Neural cell (in vitro differentiated cells): Measurements from ENCODE around the gene ADRM1. TPM values are rescaled to one million over a fixed set of nuclear protein-coding genes. Genes with fewer than 3 reads are reported as not detected.

ENCODE experiments used
- H2AFZ ChIP-seq: fragments of 200-600, 300-800 bp; sonication (generic), shearing (Covaris generic); 2 replicates; pipeline ENCODE4 v1.6.0; 2014; ENCODE audit warnings: low read depth, mild to moderate bottlenecking, antibody characterized with exemption, low read length, moderate library complexity
- H3F3A ChIP-seq: fragments of 200-600 bp; shearing (Covaris generic); 2 replicates; pipeline ENCODE4 v1.6.1; 2016; ENCODE audit warnings: mild to moderate bottlenecking, moderate library complexity, mixed read lengths, antibody characterized with exemption, low read length; ENCODE audit not compliant: insufficient read depth, poor library complexity, severe bottlenecking
- H3K27ac ChIP-seq: fragments of 200-600, 300-800 bp; sonication (generic), shearing (Covaris generic); 2 replicates; pipeline ENCODE4 v1.5.1; 2014; ENCODE audit warnings: mild to moderate bottlenecking, low read length, moderate library complexity
- H3K27me3 ChIP-seq: fragments of 300-800, 200-600 bp; sonication (generic), shearing (Covaris generic); 2 replicates; pipeline ENCODE4 v1.6.0; 2014; ENCODE audit warnings: mild to moderate bottlenecking, low read depth, low read length, moderate library complexity; ENCODE audit not compliant: insufficient read depth
- H3K36me3 ChIP-seq: fragments of 300-800, 200-600 bp; sonication (generic), shearing (Covaris generic); 2 replicates; pipeline ENCODE4 v1.5.1; 2014; ENCODE audit warnings: mild to moderate bottlenecking, antibody characterized with exemption, low read length, moderate library complexity; ENCODE audit not compliant: insufficient read depth
- H3K4me2 ChIP-seq: fragments of 300-800, 200-600 bp; sonication (generic), shearing (Covaris generic); 2 replicates; pipeline ENCODE4 v1.6.0; 2014; ENCODE audit warnings: mild to moderate bottlenecking, low read length
- H3K4me3 ChIP-seq: fragments of 300-800, 200-600 bp; sonication (generic), shearing (Covaris generic); 2 replicates; pipeline ENCODE4 v1.5.1; 2014; ENCODE audit warnings: mild to moderate bottlenecking, low read length, moderate library complexity
- H3K79me2 ChIP-seq: fragments of 200-600 bp; shearing (Covaris generic); replicated peaks from 2 replicates; pipeline ENCODE4 v1.6.0; 2014; ENCODE audit warnings: mild to moderate bottlenecking, low read length, moderate library complexity; ENCODE audit not compliant: insufficient read depth
- H3K9ac ChIP-seq: fragments of 300-800, 200-600 bp; sonication (generic), shearing (Covaris generic); 2 replicates; pipeline ENCODE4 v1.6.1; 2016; ENCODE audit warnings: mild to moderate bottlenecking, low read length, mixed read lengths
- H3K9me2 ChIP-seq: fragments of 200-600 bp; shearing (Covaris generic); 2 replicates; pipeline ENCODE4 v1.6.1; 2016; ENCODE audit warnings: mild to moderate bottlenecking, low read length, mixed read lengths; ENCODE audit not compliant: insufficient read depth
- H3K9me3 ChIP-seq: fragments of 200-600, 300-800 bp; sonication (generic), shearing (Covaris generic); 2 replicates; pipeline ENCODE4 v1.6.1; 2016; ENCODE audit warnings: mild to moderate bottlenecking, mixed run types, low read length, moderate library complexity, mixed read lengths
- H4K20me1 ChIP-seq: fragments of 200-600 bp; shearing (Covaris generic); 2 replicates; pipeline ENCODE4 v1.6.1; 2016; ENCODE audit warnings: mild to moderate bottlenecking, mixed run types; ENCODE audit not compliant: insufficient read depth
- EZH2 ChIP-seq: fragments of 200-600, 300-800 bp; shearing (Covaris generic), sonication (generic); IDR thresholded peaks from 2 replicates; pipeline ENCODE4 v1.6.1; 2014; ENCODE audit warnings: antibody characterized with exemption, low read length, borderline replicate concordance, mild to moderate bottlenecking; ENCODE audit not compliant: insufficient read depth, poor library complexity, severe bottlenecking
- MXI1 ChIP-seq: fragments of 450-650 bp; conservative IDR thresholded peaks from 2 replicates; pipeline ENCODE4 v1.6.1; 2014; ENCODE audit warnings: antibody characterized with exemption, mild to moderate bottlenecking; ENCODE audit not compliant: poor library complexity, severe bottlenecking
- REST ChIP-seq: IDR thresholded peaks from 2 replicates; pipeline ENCODE4 v1.6.1; 2012; ENCODE audit warnings: borderline replicate concordance
- SMC3 ChIP-seq: fragments of 450-650 bp; conservative IDR thresholded peaks from 2 replicates; pipeline ENCODE4 v1.6.1; 2014; ENCODE audit warnings: antibody characterized with exemption, mild to moderate bottlenecking, moderate library complexity; ENCODE audit not compliant: poor library complexity
- TAF1 ChIP-seq: IDR thresholded peaks from 2 replicates; pipeline ENCODE4 v1.6.1; 2012; ENCODE audit warnings: low read depth
- polyA plus RNA-seq: library from polyadenylated mRNA; depleted of rRNA; stranded (reverse); fragments of >200 nt; gene quantifications from 2 replicates; pipeline ENCODE4 v1.2.3, GENCODE V29; 2014

The ADRM1 gene
- polyA plus RNA-seq, 1 donor from 2014 or later: 111 TPM

GRCh38 chr20:62322492-62323041 lies 19.8 kb downstream of the ADRM1 start:
- no peaks in the 10 kb centered on the region for H3K36me3 ChIP-seq
- H3K9me2 ChIP-seq: no peaks in the 10 kb centered on the region
- H3K27me3 ChIP-seq: no peaks in the 10 kb centered on the region

GRCh38 chr20:62323146-62323979 lies 20.6 kb downstream of the ADRM1 start:
- Histone ChIP-seq H4K20me1 (no peaks in the 10 kb centered on the region), H3K9me2 (no peaks in the 10 kb centered on the region), H2AFZ (no peak overlapping the region), H3K27ac (no peak overlapping the region), H3K4me3 (no peak overlapping the region), H3K4me2 (no peak overlapping the region), H3K27me3 (no peaks in the 10 kb centered on the region), H3K36me3 (no peaks in the 10 kb centered on the region), H3K9ac (no peak overlapping the region), H3F3A (no peaks in the 10 kb centered on the region), H3K9me3 (no peaks in the 10 kb centered on the region), H3K79me2 (no peaks in the 10 kb centered on the region)
- TF ChIP-seq REST (no peak), EZH2 (no peak)

More at GRCh38 chr20:62322492-62323041, 19.8 kb downstream of the ADRM1 start:
- no peak overlapping the region for H3K27ac ChIP-seq
- H2AFZ ChIP-seq: no peak overlapping the region
- H3K4me3 ChIP-seq: no peak overlapping the region
- H3K9ac ChIP-seq: no peak overlapping the region
- no peak for TF ChIP-seq SMC3
- no peak for TF ChIP-seq TAF1
- no peak for TF ChIP-seq MXI1
- H3K4me2 ChIP-seq: no peak overlapping the region
- no peaks in the 10 kb centered on the region for H4K20me1 ChIP-seq
- H3K79me2 ChIP-seq: no peaks in the 10 kb centered on the region
- H3K9me3 ChIP-seq: no peaks in the 10 kb centered on the region
- H3F3A ChIP-seq: no peaks in the 10 kb centered on the region

- Histone ChIP-seq H3K4me2 (no peak overlapping the region), H2AFZ (no peak overlapping the region), H3K79me2 (no peaks in the 10 kb centered on the region), H3K36me3 (no peaks in the 10 kb centered on the region), H4K20me1 (no peaks in the 10 kb centered on the region), H3K9me3 (no peaks in the 10 kb centered on the region), H3K4me3 (no peak overlapping the region), H3K9me2 (no peaks in the 10 kb centered on the region), H3K9ac (no peak overlapping the region), H3K27ac (no peak overlapping the region), H3K27me3 (no peaks in the 10 kb centered on the region), H3F3A (no peaks in the 10 kb centered on the region)
- TF ChIP-seq TAF1: no peak
Measured at GRCh38 chr20:62323980-62324906, 21.4 kb downstream of the ADRM1 start.
